Measurements from ENCODE around the gene NR1I2. TPM values are rescaled to one million over a fixed set of nuclear protein-coding genes. Genes with fewer than 3 reads are reported as not detected.

NR1I2 gene
- polyA plus RNA-seq, 4 donors = 37.8 to 166 (median 95.5) TPM

- Histone ChIP-seq H3K9me3 (ENCODE audit: control insufficient read depth in 2 of 2, insufficient read depth in 1 of 2, low read depth in 1 of 2, low read length in 1 of 2) (peaks cover 0 to 9% of the 10 kb centered on the region in 2 donors), H3K27ac (ENCODE audit: low read depth in 1 of 3, low read length in 2 of 3) (no peak overlapping the region)
Measured at GRCh38 chr3:119768668-119769393, 13.1 kb upstream of the NR1I2 start.

GRCh38 chr3:119769394-119770149, 12.3 kb upstream of the NR1I2 start:
- H3K27me3 ChIP-seq (ENCODE audit: control insufficient read depth in 3 of 3, insufficient read depth in 3 of 3, low read length in 3 of 3) = no peaks in the 10 kb centered on the region
- no peaks in the 10 kb centered on the region for H3K4me1 ChIP-seq (ENCODE audit: control insufficient read depth in 3 of 3, insufficient read depth in 2 of 3, low read depth in 1 of 3, low read length in 2 of 3)
- no peaks in the 10 kb centered on the region for H3K36me3 ChIP-seq (ENCODE audit: control insufficient read depth in 3 of 3, insufficient read depth in 2 of 3, low read depth in 1 of 3, low read length in 3 of 3)
- WGBS, 3 donors = 30 to 53% (median 46%) methylated on average over 8 of the region's 8 CpGs
- peaks cover 0 to 9% of the 10 kb centered on the region in 2 donors for H3K9me3 ChIP-seq (ENCODE audit: control insufficient read depth in 2 of 2, insufficient read depth in 1 of 2, low read depth in 1 of 2, low read length in 1 of 2)
- no peak overlapping the region for H3K4me3 ChIP-seq (ENCODE audit: low read depth in 1 of 3, low read length in 3 of 3)
- no peak overlapping the region for H3K27ac ChIP-seq (ENCODE audit: low read depth in 1 of 3, low read length in 2 of 3)
- DNase-seq (peak in 1 of 2 donors; percentile 86), FAIRE-seq (no peak)

More at GRCh38 chr3:119768668-119769393, 13.1 kb upstream of the NR1I2 start:
- 82 to 89% (median 86%) methylated on average over 9 of the region's 9 CpGs for WGBS, 3 donors
- no peaks in the 10 kb centered on the region for H3K27me3 ChIP-seq (ENCODE audit: control insufficient read depth in 3 of 3, insufficient read depth in 3 of 3, low read length in 3 of 3)
- DNase-seq = no peak
- H3K36me3 ChIP-seq (ENCODE audit: control insufficient read depth in 3 of 3, insufficient read depth in 2 of 3, low read depth in 1 of 3, low read length in 3 of 3) = no peaks in the 10 kb centered on the region
- no peaks in the 10 kb centered on the region for H3K4me1 ChIP-seq (ENCODE audit: control insufficient read depth in 3 of 3, insufficient read depth in 2 of 3, low read depth in 1 of 3, low read length in 2 of 3)
- FAIRE-seq = no peak
- no peak overlapping the region for H3K4me3 ChIP-seq (ENCODE audit: low read depth in 1 of 3, low read length in 3 of 3)

DNA sequence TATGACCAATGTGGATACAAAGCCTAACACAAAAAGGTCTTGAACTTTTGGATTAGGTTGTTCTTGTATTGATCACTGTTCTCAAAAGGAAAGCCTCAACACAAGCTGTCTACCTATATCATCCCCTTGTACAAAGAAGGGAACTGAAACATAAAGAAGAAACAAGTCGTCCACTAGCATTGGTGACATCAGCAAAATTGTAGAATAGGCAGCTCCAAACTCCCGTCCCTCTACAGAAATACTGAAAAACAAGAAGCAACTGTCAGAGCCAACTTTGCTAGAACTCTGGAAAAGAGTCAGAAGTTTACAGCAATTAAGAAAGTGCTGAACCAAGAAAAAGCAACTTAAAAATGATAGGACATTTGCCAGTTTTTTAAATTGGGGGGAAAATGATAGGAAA, 7.5 kb upstream of the NR1I2 start:
- WGBS, 3 donors = 51 to 76% (median 75%) methylated on average over 2 of the region's 2 CpGs

DNA sequence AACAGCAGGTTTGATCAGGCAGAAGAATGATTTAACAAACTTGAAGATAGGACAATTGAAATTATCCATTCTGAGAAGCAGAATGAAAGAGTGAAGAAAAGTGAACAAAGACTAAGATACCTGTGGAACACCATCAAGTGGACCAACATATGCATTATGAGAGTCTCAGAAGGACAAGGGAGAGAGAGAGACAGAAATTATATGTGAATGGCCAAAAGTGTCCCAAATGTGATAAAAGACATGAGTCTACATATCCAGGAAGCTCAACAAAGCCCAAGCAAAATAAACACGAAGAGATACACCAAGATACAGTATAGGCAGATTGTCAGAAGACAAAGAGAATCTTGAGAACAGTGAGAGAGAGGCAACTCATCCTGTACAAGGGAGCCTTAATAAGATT, 5.6 kb upstream of the NR1I2 start:
- FAIRE-seq = no peak

More for the DNA sequence above, 7.5 kb upstream of the NR1I2 start:
- Histone ChIP-seq H3K27ac (ENCODE audit: low read depth in 1 of 3, low read length in 2 of 3) (no peak overlapping the region), H3K4me3 (ENCODE audit: low read depth in 1 of 3, low read length in 3 of 3) (no peak overlapping the region), H3K9me3 (ENCODE audit: control insufficient read depth in 2 of 2, insufficient read depth in 1 of 2, low read depth in 1 of 2, low read length in 1 of 2) (peaks cover 0 to 8% of the 10 kb centered on the region in 2 donors), H3K27me3 (ENCODE audit: control insufficient read depth in 3 of 3, insufficient read depth in 3 of 3, low read length in 3 of 3) (no peaks in the 10 kb centered on the region), H3K4me1 (ENCODE audit: control insufficient read depth in 3 of 3, insufficient read depth in 2 of 3, low read depth in 1 of 3, low read length in 2 of 3) (no peaks in the 10 kb centered on the region), H3K36me3 (ENCODE audit: control insufficient read depth in 3 of 3, insufficient read depth in 2 of 3, low read depth in 1 of 3, low read length in 3 of 3) (no peaks in the 10 kb centered on the region)
- DNase-seq (no peak), FAIRE-seq (no peak)

DNA sequence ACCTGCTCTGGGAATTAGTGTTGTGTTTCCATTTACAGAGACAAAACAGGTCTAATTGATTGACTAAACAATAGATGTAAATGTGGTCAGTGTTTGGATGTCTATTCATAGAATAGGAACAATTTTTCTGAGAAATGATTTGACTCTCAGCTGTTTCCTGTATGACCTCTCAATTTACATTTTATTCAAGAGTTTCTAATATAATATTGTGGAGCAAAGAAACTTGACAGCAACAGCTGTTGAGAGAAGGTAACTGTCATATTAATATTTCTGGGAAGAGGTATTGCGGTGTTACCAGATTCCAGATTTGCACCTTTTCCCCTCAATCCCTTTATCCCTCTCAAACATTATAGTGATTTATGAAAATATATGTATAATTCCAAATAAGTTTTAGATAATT, 3.7 kb upstream of the NR1I2 start:
- H3K4me1 ChIP-seq (ENCODE audit: control insufficient read depth in 3 of 3, insufficient read depth in 2 of 3, low read depth in 1 of 3, low read length in 2 of 3) = peaks cover 0 to 17% (median 3%) of the 10 kb centered on the region in 3 donors
- H3K27ac ChIP-seq (ENCODE audit: low read depth in 1 of 3, low read length in 2 of 3) = no peak overlapping the region
- DNase-seq (no peak), FAIRE-seq (no peak)
- H3K36me3 ChIP-seq (ENCODE audit: control insufficient read depth in 3 of 3, insufficient read depth in 2 of 3, low read depth in 1 of 3, low read length in 3 of 3) = no peaks in the 10 kb centered on the region
- no peak overlapping the region for H3K4me3 ChIP-seq (ENCODE audit: low read depth in 1 of 3, low read length in 3 of 3)
- H3K9me3 ChIP-seq (ENCODE audit: control insufficient read depth in 2 of 2, insufficient read depth in 1 of 2, low read depth in 1 of 2, low read length in 1 of 2) = peaks cover 0 to 8% of the 10 kb centered on the region in 2 donors
- whole genome bisulfite sequencing, 3 donors = 91 to 100% (median 97%) methylated on average over 1 of the region's 1 CpG
- no peaks in the 10 kb centered on the region for H3K27me3 ChIP-seq (ENCODE audit: control insufficient read depth in 3 of 3, insufficient read depth in 3 of 3, low read length in 3 of 3)

More for the DNA sequence above, 5.6 kb upstream of the NR1I2 start:
- Histone ChIP-seq H3K4me1 (ENCODE audit: control insufficient read depth in 3 of 3, insufficient read depth in 2 of 3, low read depth in 1 of 3, low read length in 2 of 3) (peaks cover 0 to 14% (median 3%) of the 10 kb centered on the region in 3 donors), H3K9me3 (ENCODE audit: control insufficient read depth in 2 of 2, insufficient read depth in 1 of 2, low read depth in 1 of 2, low read length in 1 of 2) (peaks cover 0 to 8% of the 10 kb centered on the region in 2 donors), H3K27me3 (ENCODE audit: control insufficient read depth in 3 of 3, insufficient read depth in 3 of 3, low read length in 3 of 3) (no peaks in the 10 kb centered on the region), H3K27ac (ENCODE audit: low read depth in 1 of 3, low read length in 2 of 3) (no peak overlapping the region), H3K36me3 (ENCODE audit: control insufficient read depth in 3 of 3, insufficient read depth in 2 of 3, low read depth in 1 of 3, low read length in 3 of 3) (no peaks in the 10 kb centered on the region), H3K4me3 (ENCODE audit: low read depth in 1 of 3, low read length in 3 of 3) (no peak overlapping the region)
- WGBS, 3 donors = 63 to 73% (median 65%) methylated on average over 1 of the region's 1 CpG
- no peak for DNase-seq

DNA sequence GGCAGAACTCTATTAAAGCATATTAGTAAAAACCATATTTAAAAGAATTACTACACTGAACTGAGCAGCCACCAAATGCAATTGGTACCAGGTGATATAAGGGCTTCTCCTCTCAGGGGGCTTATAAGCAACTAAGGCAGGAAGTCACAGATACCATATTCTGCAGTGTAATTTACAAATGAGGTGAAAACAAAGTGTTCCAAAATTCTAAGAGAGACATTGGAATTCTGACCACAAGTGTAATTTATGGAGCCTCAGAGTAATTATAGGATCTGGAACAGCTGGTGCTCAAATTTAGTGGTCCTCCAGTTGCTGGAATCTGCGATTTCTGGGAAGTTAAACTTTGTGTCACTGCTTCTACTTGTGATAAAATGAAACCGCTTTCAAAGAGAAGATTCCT, 3.1 kb upstream of the NR1I2 start:
- Histone ChIP-seq H3K4me1 (ENCODE audit: control insufficient read depth in 3 of 3, insufficient read depth in 2 of 3, low read depth in 1 of 3, low read length in 2 of 3) (peaks cover 0 to 17% (median 3%) of the 10 kb centered on the region in 3 donors), H3K27me3 (ENCODE audit: control insufficient read depth in 3 of 3, insufficient read depth in 3 of 3, low read length in 3 of 3) (no peaks in the 10 kb centered on the region), H3K27ac (ENCODE audit: low read depth in 1 of 3, low read length in 2 of 3) (no peak overlapping the region), H3K36me3 (ENCODE audit: control insufficient read depth in 3 of 3, insufficient read depth in 2 of 3, low read depth in 1 of 3, low read length in 3 of 3) (no peaks in the 10 kb centered on the region), H3K4me3 (ENCODE audit: low read depth in 1 of 3, low read length in 3 of 3) (no peak overlapping the region), H3K9me3 (ENCODE audit: control insufficient read depth in 2 of 2, insufficient read depth in 1 of 2, low read depth in 1 of 2, low read length in 1 of 2) (peaks cover 0 to 8% of the 10 kb centered on the region in 2 donors)
- DNase-seq = no peak
- FAIRE-seq = no peak
- WGBS, 3 donors = 75 to 90% (median 80%) methylated on average over 2 of the region's 2 CpGs

- peaks cover 0 to 17% (median 3%) of the 10 kb centered on the region in 3 donors for H3K4me1 ChIP-seq (ENCODE audit: control insufficient read depth in 3 of 3, insufficient read depth in 2 of 3, low read depth in 1 of 3, low read length in 2 of 3)
- FAIRE-seq (no peak), DNase-seq (peak in 1 of 2 donors; percentile 15)
- H3K4me3 ChIP-seq (ENCODE audit: low read depth in 1 of 3, low read length in 3 of 3) = no peak overlapping the region
- peak overlapping the region in 1 of 3 donors; percentile 7 for H3K27ac ChIP-seq (ENCODE audit: low read depth in 1 of 3, low read length in 2 of 3)
- no peaks in the 10 kb centered on the region for H3K36me3 ChIP-seq (ENCODE audit: control insufficient read depth in 3 of 3, insufficient read depth in 2 of 3, low read depth in 1 of 3, low read length in 3 of 3)
- WGBS, 3 donors = 71 to 85% (median 73%) methylated on average over 2 of the region's 2 CpGs
- H3K27me3 ChIP-seq (ENCODE audit: control insufficient read depth in 3 of 3, insufficient read depth in 3 of 3, low read length in 3 of 3) = no peaks in the 10 kb centered on the region
- H3K9me3 ChIP-seq (ENCODE audit: control insufficient read depth in 2 of 2, insufficient read depth in 1 of 2, low read depth in 1 of 2, low read length in 1 of 2) = peaks cover 0 to 8% of the 10 kb centered on the region in 2 donors
Measured at GRCh38 chr3:119779731-119780383, 2.0 kb upstream of the NR1I2 start.

DNA sequence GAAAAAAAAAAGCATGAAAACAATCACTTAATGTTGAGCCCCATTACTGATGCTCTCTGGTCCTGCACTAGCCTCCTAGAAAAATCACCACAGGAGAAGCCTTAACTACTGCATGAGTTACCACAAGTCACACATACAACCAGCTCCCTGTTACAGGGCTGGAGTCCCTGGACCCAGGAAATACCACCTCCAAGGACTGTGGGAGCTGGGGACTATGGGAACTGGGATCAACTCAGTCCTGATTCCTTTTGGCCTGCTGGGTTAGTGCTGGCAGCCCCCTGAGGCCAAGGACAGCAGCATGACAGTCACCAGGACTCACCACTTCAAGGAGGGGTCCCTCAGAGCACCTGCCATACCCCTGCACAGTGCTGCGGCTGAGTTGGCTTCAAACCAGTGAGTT, 559 bp downstream of the NR1I2 start:
- 6 to 57% (median 47%) methylated on average over 1 of the region's 1 CpG for WGBS, 3 donors
- Histone ChIP-seq H3K4me1 (ENCODE audit: control insufficient read depth in 3 of 3, insufficient read depth in 2 of 3, low read depth in 1 of 3, low read length in 2 of 3) (peaks cover 3 to 34% (median 6%) of the 10 kb centered on the region in 3 donors), H3K9me3 (ENCODE audit: control insufficient read depth in 2 of 2, insufficient read depth in 1 of 2, low read depth in 1 of 2, low read length in 1 of 2) (no peaks in the 10 kb centered on the region), H3K36me3 (ENCODE audit: control insufficient read depth in 3 of 3, insufficient read depth in 2 of 3, low read depth in 1 of 3, low read length in 3 of 3) (peaks cover 0 to 6% (median 0%) of the 10 kb centered on the region in 3 donors), H3K27ac (ENCODE audit: low read depth in 1 of 3, low read length in 2 of 3) (peak overlapping the region; percentile 85 to 92 (median 87)), H3K4me3 (ENCODE audit: low read depth in 1 of 3, low read length in 3 of 3) (peak overlapping the region in 2 of 3 donors; percentile 42 to 64), H3K27me3 (ENCODE audit: control insufficient read depth in 3 of 3, insufficient read depth in 3 of 3, low read length in 3 of 3) (no peaks in the 10 kb centered on the region)
- DNase-seq (peak; percentile 51 to 59), FAIRE-seq (no peak)
